ENCODE results near the gene ABCA1. TPM values are rescaled to one million over a fixed set of nuclear protein-coding genes. Genes with fewer than 3 reads are reported as not detected.

ABCA1 gene
- total RNA-seq, 6 experiments from 2014 or later: 45.8 to 107 (median 61.4) TPM

DNA sequence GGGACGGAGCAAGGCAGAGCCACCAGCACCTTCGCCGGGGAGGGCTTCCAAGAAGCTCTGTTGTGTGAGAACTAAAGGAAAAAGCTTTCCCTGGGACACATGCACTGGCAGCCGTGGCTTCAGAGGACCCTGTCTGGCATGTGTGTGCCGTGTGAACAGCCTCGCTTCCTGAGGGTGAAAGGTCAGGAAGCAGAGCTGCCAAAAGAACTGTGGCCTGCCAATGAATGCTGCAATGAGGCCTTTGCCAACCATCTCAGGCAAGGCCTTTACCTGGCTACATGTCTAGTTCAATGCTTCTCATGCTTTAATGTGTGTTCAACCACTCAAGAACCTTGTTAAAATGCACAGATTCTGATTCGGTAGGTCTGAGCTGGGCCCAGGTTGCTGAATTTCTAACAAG, 110.5 kb downstream of the ABCA1 start:
- DNase-seq: peak; percentile 72 to 89 (median 86)

DNA sequence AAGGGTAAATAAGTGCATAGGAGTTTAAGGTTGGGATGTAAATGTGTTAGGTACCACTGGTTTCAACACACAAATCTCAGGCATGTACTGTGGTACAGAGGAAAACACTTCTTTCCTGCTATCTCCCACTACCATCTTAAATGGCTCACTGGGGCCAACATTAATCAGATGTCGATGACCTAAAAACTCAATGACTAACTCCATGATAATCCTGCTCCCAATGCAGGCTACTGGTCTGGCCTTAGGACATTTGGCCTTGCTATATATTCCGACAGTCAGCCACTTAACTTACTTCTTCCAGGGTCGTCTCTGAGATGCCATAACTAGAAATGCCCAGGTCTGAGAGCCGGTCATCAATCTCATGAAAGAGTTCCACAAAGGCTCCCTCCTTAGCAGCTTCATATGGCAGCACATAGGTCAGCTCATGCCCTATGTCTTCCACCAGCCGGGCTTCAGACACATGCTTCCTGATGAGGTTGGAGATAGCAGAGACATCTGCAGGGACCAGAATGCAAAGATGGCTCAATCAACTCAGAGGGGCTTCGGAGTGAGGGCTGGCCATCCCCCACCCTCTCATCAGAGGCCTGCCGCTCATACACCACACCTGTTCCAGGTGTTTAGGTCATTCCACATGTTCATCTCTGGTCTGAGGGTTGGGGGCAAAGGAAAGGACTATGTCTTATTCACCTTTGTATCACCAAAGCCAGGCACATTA, 111.9 kb downstream of the ABCA1 start:
- ATAC-seq (no peak), DNase-seq (no peak)
- 93% methylated on average over 5 of the region's 7 CpGs for WGBS (ENCODE audit: insufficient coverage, low coverage, low lambda C conversion rate, missing lambda C conversion rate)
- Histone ChIP-seq H3K9me3 (no peaks in the 10 kb centered on the region), H3K4me1 (peaks cover 0 to 43% (median 18%) of the 10 kb centered on the region in 4 donors), H3K4me3 (no peak overlapping the region), H3K27ac (no peak overlapping the region), H3K36me3 (peaks cover 7 to 91% (median 63%) of the 10 kb centered on the region in 4 donors), H3K27me3 (no peaks in the 10 kb centered on the region)
- intact Hi-C loops (cut with DNase I): no loop called here
- TF ChIP-seq POLR2A (IDR thresholded peaks at IDR 0.05): no peak
- TF ChIP-seq, protein P1, sequence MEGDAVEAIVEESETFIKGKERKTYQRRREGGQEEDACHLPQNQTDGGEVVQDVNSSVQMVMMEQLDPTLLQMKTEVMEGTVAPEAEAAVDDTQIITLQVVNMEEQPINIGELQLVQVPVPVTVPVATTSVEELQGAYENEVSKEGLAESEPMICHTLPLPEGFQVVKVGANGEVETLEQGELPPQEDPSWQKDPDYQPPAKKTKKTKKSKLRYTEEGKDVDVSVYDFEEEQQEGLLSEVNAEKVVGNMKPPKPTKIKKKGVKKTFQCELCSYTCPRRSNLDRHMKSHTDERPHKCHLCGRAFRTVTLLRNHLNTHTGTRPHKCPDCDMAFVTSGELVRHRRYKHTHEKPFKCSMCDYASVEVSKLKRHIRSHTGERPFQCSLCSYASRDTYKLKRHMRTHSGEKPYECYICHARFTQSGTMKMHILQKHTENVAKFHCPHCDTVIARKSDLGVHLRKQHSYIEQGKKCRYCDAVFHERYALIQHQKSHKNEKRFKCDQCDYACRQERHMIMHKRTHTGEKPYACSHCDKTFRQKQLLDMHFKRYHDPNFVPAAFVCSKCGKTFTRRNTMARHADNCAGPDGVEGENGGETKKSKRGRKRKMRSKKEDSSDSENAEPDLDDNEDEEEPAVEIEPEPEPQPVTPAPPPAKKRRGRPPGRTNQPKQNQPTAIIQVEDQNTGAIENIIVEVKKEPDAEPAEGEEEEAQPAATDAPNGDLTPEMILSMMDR (IDR thresholded peaks at IDR 0.05): no peak

More for the DNA sequence above, 110.5 kb downstream of the ABCA1 start:
- intact Hi-C loops (cut with DNase I): no loop called here
- Histone ChIP-seq H3K4me1 (peaks cover 0 to 29% (median 14%) of the 10 kb centered on the region in 4 donors), H3K36me3 (peaks cover 20 to 100% (median 68%) of the 10 kb centered on the region in 4 donors), H3K4me3 (peak overlapping the region in 1 of 3 donors; percentile 28), H3K9me3 (no peaks in the 10 kb centered on the region), H3K27me3 (no peaks in the 10 kb centered on the region), H3K27ac (peak overlapping the region in 2 of 3 donors; percentile 54 to 70)
- peak; percentile 85 to 94 (median 90) for ATAC-seq
- 20% methylated on average over 5 of the region's 7 CpGs for WGBS (ENCODE audit: insufficient coverage, low coverage, low lambda C conversion rate, missing lambda C conversion rate)
- TF ChIP-seq, protein P1 (IDR thresholded peaks at IDR 0.05): no peak
- no peak for TF ChIP-seq POLR2A (IDR thresholded peaks at IDR 0.05)

DNA sequence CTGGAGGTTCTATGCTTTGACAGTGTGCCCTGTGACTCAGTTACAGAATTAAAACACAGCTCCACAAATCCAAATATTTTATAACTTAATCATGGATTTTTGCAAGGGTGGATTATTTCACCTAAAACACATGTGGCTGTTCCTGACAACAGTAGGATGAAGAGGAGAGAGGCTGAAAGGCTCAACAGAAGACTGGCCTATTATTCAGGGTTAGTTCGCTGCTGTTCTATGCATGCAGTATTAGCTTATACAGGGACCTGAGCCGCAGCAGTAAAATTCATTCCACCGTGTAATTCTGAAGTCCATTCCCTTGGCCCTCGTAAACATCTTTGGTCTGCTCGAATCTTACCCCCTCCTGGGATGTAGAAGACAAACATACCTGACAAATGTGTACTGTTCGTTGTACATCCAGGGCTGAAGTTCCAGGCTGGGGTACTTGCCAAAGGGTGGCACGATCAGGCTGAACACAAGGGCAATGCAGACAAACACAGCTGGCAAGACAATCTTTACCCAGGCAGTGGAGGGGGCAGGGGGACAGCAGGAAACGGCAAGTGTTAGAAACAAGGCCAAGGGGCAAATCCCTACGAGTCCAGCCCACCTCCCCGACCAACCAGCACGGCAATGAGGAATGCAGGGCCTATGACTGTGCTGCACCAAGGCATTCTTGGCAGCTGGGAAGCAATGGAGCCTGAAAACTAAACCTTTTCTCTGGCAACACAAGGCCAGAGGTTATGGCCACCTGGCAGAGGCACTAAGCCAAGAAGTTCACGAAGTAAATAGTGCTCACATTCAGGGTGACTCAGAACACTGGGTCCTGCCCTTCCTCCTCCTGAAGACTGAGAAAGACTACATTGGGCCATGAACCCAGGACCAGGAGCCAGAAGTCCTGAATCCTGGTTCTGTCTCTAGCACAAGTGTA, 117.3 kb downstream of the ABCA1 start:
- H3K4me3 ChIP-seq: no peak overlapping the region

DNA sequence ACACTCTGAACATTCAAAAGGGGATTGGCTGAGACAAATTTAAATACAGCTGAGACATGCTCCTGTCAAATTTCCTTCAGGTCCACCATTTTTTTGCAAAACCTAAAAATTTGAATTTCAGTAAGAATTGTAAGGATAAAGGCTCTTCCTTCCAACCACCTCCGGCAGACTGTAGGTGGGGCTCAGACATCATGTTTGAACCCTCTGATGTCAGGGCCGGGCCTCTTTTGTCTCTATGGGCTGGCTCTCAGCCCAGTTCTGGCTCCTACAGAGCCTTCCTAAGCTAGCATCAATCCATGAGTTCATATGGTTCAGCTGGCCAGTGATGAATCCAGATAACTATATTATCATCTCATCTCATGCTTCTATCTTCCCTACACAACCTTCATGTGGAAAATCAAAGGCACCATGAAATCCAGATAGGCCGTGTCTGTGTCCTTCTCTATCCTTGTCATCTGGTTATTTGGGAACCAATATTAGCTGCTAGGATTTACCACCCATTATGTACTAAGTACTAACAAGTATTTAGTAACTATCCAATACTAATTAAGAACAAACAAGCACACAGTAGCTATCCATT, 119.8 kb downstream of the ABCA1 start:
- H3K4me1 ChIP-seq: peaks cover 0 to 25% (median 11%) of the 10 kb centered on the region in 4 donors
- no peaks in the 10 kb centered on the region for H3K9me3 ChIP-seq
- peak overlapping the region in 1 of 3 donors; percentile 59 for H3K27ac ChIP-seq
- DNase-seq: no peak
- ATAC-seq: peak in 3 of 4 donors; percentile 4 to 13 (median 8)
- no peak overlapping the region for H3K4me3 ChIP-seq
- 48% methylated on average over 2 of the region's 3 CpGs for WGBS (ENCODE audit: insufficient coverage, low coverage, low lambda C conversion rate, missing lambda C conversion rate)
- no peaks in the 10 kb centered on the region for H3K27me3 ChIP-seq
- H3K36me3 ChIP-seq: peaks cover 2 to 88% (median 53%) of the 10 kb centered on the region in 4 donors
- intact Hi-C loops (cut with DNase I): loop anchor here in 1 of 2 donors (10.0 kb wide), 1 partner anchor 47 kb away; no protein-coding TSS in a partner anchor
- TF ChIP-seq, protein P1 (IDR thresholded peaks at IDR 0.05): peak in 2 of 4 donors; percentile 13 to 36
- no peak for TF ChIP-seq POLR2A (IDR thresholded peaks at IDR 0.05)

More for the DNA sequence above, 117.3 kb downstream of the ABCA1 start:
- Histone ChIP-seq H3K4me1 (peaks cover 0 to 37% (median 12%) of the 10 kb centered on the region in 4 donors), H3K36me3 (peaks cover 0 to 88% (median 54%) of the 10 kb centered on the region in 4 donors), H3K27ac (peak overlapping the region; percentile 8 to 59 (median 25)), H3K27me3 (no peaks in the 10 kb centered on the region), H3K9me3 (no peaks in the 10 kb centered on the region)
- intact Hi-C loops (cut with DNase I): no loop called here
- TF ChIP-seq POLR2A (IDR thresholded peaks at IDR 0.05): no peak
- TF ChIP-seq, protein P1 (IDR thresholded peaks at IDR 0.05): no peak
- WGBS (ENCODE audit: insufficient coverage, low coverage, low lambda C conversion rate, missing lambda C conversion rate): 45% methylated on average over 10 of the region's 12 CpGs
- ATAC-seq (peak; percentile 84 to 90 (median 88)), DNase-seq (peak; percentile 62 to 92 (median 90))

Data from right lobe of liver (tissue), 6 donors.